IMR-90 (cell line): ENCODE measurements around the gene CDK1. TPM values are rescaled to one million over a fixed set of nuclear protein-coding genes. Genes with fewer than 3 reads are reported as not detected.

ENCODE experiments used
- polyA plus RNA-seq, 3 experiments: library from polyadenylated mRNA; depleted of rRNA; stranded (reverse); fragments of >200 nt; gene quantifications; 2 replicates each; pipeline ENCODE4 v1.2.3, GENCODE V29; 2012; ENCODE audit warnings: low replicate concordance in 1 of 3
- total RNA-seq: library from RNA; depleted of rRNA; stranded (reverse); fragments of >200 nt; gene quantifications from 2 replicates; pipeline ENCODE4 v1.2.3, GENCODE V29; 2012; rRNA removed

Gene CDK1
- total and polyA plus RNA-seq, 2 of the 4 experiments (the other 2 are of a cell fraction): 21.9 to 28.1 TPM

Other genes starting within 250 kb of the CDK1 start
- 15.2 and 18.9 TPM in 2 replicates for gene RHOBTB1, start 165.7 kb downstream of the CDK1 start, total RNA-seq
- gene RHOBTB1, start 165.7 kb downstream of the CDK1 start, polyA plus RNA-seq (2012; rRNA removed): 8.8 and 8.9 TPM in 2 replicates